H9 (cell line): Measurements from ENCODE around the gene COMP. TPM values are rescaled to one million over a fixed set of nuclear protein-coding genes. Genes with fewer than 3 reads are reported as not detected.
"Not testable (repeated sequence)": the region's sequence is repeated elsewhere in the genome, so short reads cannot be mapped to it uniquely, and the experiment has no call there.

ENCODE experiments used
- DNase-seq: peaks from one replicate; pipeline ENCODE4 v3.0.0-alpha.2; 2017
- H2AFZ ChIP-seq: one replicate; pipeline ENCODE4 v1.6.1; 2013; ENCODE audit warnings: mild to moderate bottlenecking, low read length, control low read depth, moderate library complexity
- H2AK5ac ChIP-seq: 2 replicates; pipeline ENCODE4 v1.6.1; 2013; ENCODE audit warnings: low read length, control low read depth, mixed read lengths; ENCODE audit not compliant: insufficient read length
- H2BK120ac ChIP-seq: one replicate; pipeline ENCODE4 v1.6.1; 2013; ENCODE audit warnings: low read depth, mild to moderate bottlenecking, low read length, control low read depth, inconsistent platforms; ENCODE audit not compliant: poor library complexity, severe bottlenecking
- H2BK12ac ChIP-seq: 2 replicates; pipeline ENCODE4 v1.6.1; 2013; ENCODE audit warnings: low read length, control low read depth, mixed read lengths, low read depth; ENCODE audit not compliant: insufficient read length
- H2BK15ac ChIP-seq: 2 replicates; pipeline ENCODE4 v1.6.1; 2013; ENCODE audit warnings: low read depth, low read length, control low read depth
- H2BK20ac ChIP-seq: one replicate; pipeline ENCODE4 v1.6.1; 2013; ENCODE audit warnings: low read depth, mild to moderate bottlenecking, low read length, control low read depth, inconsistent platforms; ENCODE audit not compliant: poor library complexity, severe bottlenecking
- H2BK5ac ChIP-seq: 2 replicates; pipeline ENCODE4 v1.6.1; 2013; ENCODE audit warnings: low read length, control low read depth, mixed read lengths; ENCODE audit not compliant: insufficient read length
- H3K14ac ChIP-seq: 2 replicates; pipeline ENCODE4 v1.6.1; 2013; ENCODE audit warnings: low read length, control low read depth; ENCODE audit not compliant: insufficient read depth
- H3K18ac ChIP-seq: 2 replicates; pipeline ENCODE4 v1.6.1; 2013; ENCODE audit warnings: low read depth, mild to moderate bottlenecking, mixed read lengths, low read length, control low read depth; ENCODE audit not compliant: insufficient read length
- H3K23ac ChIP-seq: 2 replicates; pipeline ENCODE4 v1.6.1; 2013; ENCODE audit warnings: low read length, control low read depth, mixed read lengths, low read depth; ENCODE audit not compliant: insufficient read length
- H3K23me2 ChIP-seq: 2 replicates; pipeline ENCODE4 v1.6.1; 2013; ENCODE audit warnings: low read depth, mild to moderate bottlenecking, mixed read lengths, low read length, control low read depth; ENCODE audit not compliant: insufficient read length, poor library complexity, severe bottlenecking
- H3K27ac ChIP-seq: 2 replicates; pipeline ENCODE4 v1.5.1; 2013; ENCODE audit warnings: low read length, control low read depth, mixed read lengths, low read depth; ENCODE audit not compliant: insufficient read length
- H3K27me3 ChIP-seq: 2 replicates; pipeline ENCODE4 v1.6.1; 2013; ENCODE audit warnings: low read length, control low read depth, inconsistent platforms; ENCODE audit not compliant: insufficient read depth
- H3K4ac ChIP-seq: 2 replicates; pipeline ENCODE4 v1.6.1; 2013; ENCODE audit warnings: low read depth, mild to moderate bottlenecking, control low read depth, inconsistent platforms, low read length, moderate library complexity
- H3K4me1 ChIP-seq: 2 replicates; pipeline ENCODE4 v1.6.1; 2013; ENCODE audit warnings: low read length, control low read depth, inconsistent platforms; ENCODE audit not compliant: insufficient read depth
- H3K4me2 ChIP-seq: 2 replicates; pipeline ENCODE4 v1.6.1; 2013; ENCODE audit warnings: low read length, control low read depth, mixed read lengths; ENCODE audit not compliant: insufficient read length, insufficient read depth
- H3K56ac ChIP-seq: 2 replicates; pipeline ENCODE4 v1.6.1; 2013; ENCODE audit warnings: low read depth, mild to moderate bottlenecking, mixed read lengths, low read length, control low read depth; ENCODE audit not compliant: insufficient read length
- H3K79me1 ChIP-seq: 2 replicates; pipeline ENCODE4 v1.6.1; 2013; ENCODE audit warnings: low read depth, mild to moderate bottlenecking, moderate library complexity, low read length, control low read depth, inconsistent platforms; ENCODE audit not compliant: insufficient read depth, poor library complexity, severe bottlenecking
- H3K79me2 ChIP-seq: 2 replicates; pipeline ENCODE4 v1.6.1; 2013; ENCODE audit warnings: low read length, control low read depth, inconsistent platforms; ENCODE audit not compliant: insufficient read depth
- H3K9ac ChIP-seq: 2 replicates; pipeline ENCODE4 v1.6.1; 2013; ENCODE audit warnings: low read length, control low read depth, mixed read lengths; ENCODE audit not compliant: insufficient read length; ENCODE audit errors: extremely low read depth
- H3K9me3 ChIP-seq: one replicate; pipeline ENCODE4 v1.6.1; 2013; ENCODE audit warnings: low read depth, low read length, inconsistent platforms; ENCODE audit not compliant: control insufficient read depth
- H3T11ph ChIP-seq: one replicate; pipeline ENCODE4 v1.6.1; 2013; ENCODE audit warnings: mild to moderate bottlenecking, low read length, control low read depth, inconsistent platforms
- H4K20me1 ChIP-seq: one replicate; pipeline ENCODE4 v1.6.1; 2013; ENCODE audit not compliant: control insufficient read depth, insufficient read length, insufficient read depth
- H4K5ac ChIP-seq: 2 replicates; pipeline ENCODE4 v1.6.1; 2013; ENCODE audit warnings: low read depth, mild to moderate bottlenecking, mixed read lengths, low read length, control low read depth; ENCODE audit not compliant: insufficient read length
- H4K8ac ChIP-seq: replicated peaks from 2 replicates; pipeline ENCODE4 v1.6.1; 2013; ENCODE audit warnings: low read length, control low read depth, mixed read lengths, low read depth; ENCODE audit not compliant: insufficient read length
- H4K91ac ChIP-seq: 2 replicates; pipeline ENCODE4 v1.6.1; 2013; ENCODE audit warnings: low read depth, mild to moderate bottlenecking, moderate library complexity, mixed read lengths, low read length, control low read depth; ENCODE audit not compliant: insufficient read length
- H3K27ac Mint-ChIP-seq, 3 experiments: 2 replicates in 2 of 3; 3 replicates in 1 of 3; pipeline ENCODE4 v1.8.0; 2020 to 2021; ENCODE audit warnings: mixed read lengths in 3 of 3, mild to moderate bottlenecking in 1 of 3, moderate library complexity in 1 of 3
- H3K27me3 Mint-ChIP-seq: 2 replicates; pipeline ENCODE4 v1.8.0; 2021; ENCODE audit warnings: low read depth, mild to moderate bottlenecking, moderate library complexity, mixed read lengths
- H3K36me3 Mint-ChIP-seq, 3 experiments: 2 replicates in 2 of 3; 3 replicates in 1 of 3; pipeline ENCODE4 v1.8.0; 2020 to 2021; ENCODE audit warnings: low read depth in 3 of 3, mixed read lengths in 3 of 3; ENCODE audit not compliant: insufficient read depth in 1 of 3
- H3K4me1 Mint-ChIP-seq, 2 experiments: 2 replicates each; pipeline ENCODE4 v1.8.0; 2020; ENCODE audit warnings: mixed read lengths in 2 of 2
- H3K4me3 Mint-ChIP-seq, 2 experiments: 2 replicates in 1 of 2; 3 replicates in 1 of 2; pipeline ENCODE4 v1.8.0; 2020 to 2021; ENCODE audit warnings: mild to moderate bottlenecking in 2 of 2, mixed read lengths in 2 of 2, moderate library complexity in 1 of 2
- H3K9me3 Mint-ChIP-seq, 2 experiments: 2 replicates in 1 of 2; 3 replicates in 1 of 2; pipeline ENCODE4 v1.8.0; 2020; ENCODE audit warnings: mild to moderate bottlenecking in 2 of 2, mixed read lengths in 2 of 2, moderate library complexity in 1 of 2
- CTCF ChIP-seq: fragments of 200-600 bp; sonication (generic); conservative IDR thresholded peaks from 3 replicates; pipeline ENCODE4 v1.8.0; 2021; ENCODE audit warnings: antibody characterized with exemption, mild to moderate bottlenecking
- WGBS: extraction: QIAGEN DNeasy Blood & Tissue Kit; methylation state at CpG from one replicate; pipeline ENCODE4 v1.1.7; 2013; ENCODE audit warnings: missing lambda C conversion rate, low lambda C conversion rate, mixed read lengths; ENCODE audit not compliant: insufficient read length; ENCODE audit errors: extremely low coverage; 5-methylcytosine and 5-hydroxymethylcytosine counted together
- total RNA-seq: library from RNA; stranded (reverse); gene quantifications from 2 replicates; pipeline ENCODE4 v1.2.1, GENCODE V29; 2021

The COMP gene
- total RNA-seq, 1 experiment from 2014 or later: 0.15 TPM

GRCh38 chr19:18817574-18817973 lies 26.5 kb upstream of the COMP start:
- Histone ChIP-seq H2AFZ (no peak overlapping the region), H3K9me3 (no peaks in the 10 kb centered on the region), H2BK120ac (no peak overlapping the region), H2BK5ac (no peak overlapping the region), H3K9ac (no peak overlapping the region), H3K4me2 (no peak overlapping the region), H3K79me2 (no peaks in the 10 kb centered on the region), H2BK12ac (no peak overlapping the region), H3K23ac (no peak overlapping the region), H2BK20ac (no peak overlapping the region), H3K56ac (no peak overlapping the region), H3T11ph (no peak overlapping the region), H3K18ac (no peak overlapping the region), H2AK5ac (no peak overlapping the region), H3K4ac (no peak overlapping the region), H4K8ac (no peak overlapping the region), H3K79me1 (no peaks in the 10 kb centered on the region), H3K23me2 (no peaks in the 10 kb centered on the region), H4K5ac (no peak overlapping the region), H4K20me1 (no peaks in the 10 kb centered on the region), H2BK15ac (no peak overlapping the region), H4K91ac (no peak overlapping the region), H3K27me3 (no peaks in the 10 kb centered on the region; the same call in 1 of the 2 replicates), H3K14ac (no peak overlapping the region), H3K4me1 (no peaks in the 10 kb centered on the region), H3K27ac (no peak overlapping the region)
- no CpG with 5 or more reads among the region's 9 CpGs for WGBS
- H3K4me1 Mint-ChIP-seq: no peaks in the 10 kb centered on the region
- no peak for DNase-seq
- no peaks in the 10 kb centered on the region for H3K9me3 Mint-ChIP-seq
- peaks cover 84% of the 10 kb centered on the region for H3K27me3 Mint-ChIP-seq
- TF ChIP-seq CTCF: no peak
- no peak overlapping the region for H3K4me3 Mint-ChIP-seq
- no peak overlapping the region for H3K27ac Mint-ChIP-seq
- no peaks in the 10 kb centered on the region for H3K36me3 Mint-ChIP-seq

- not testable (repeated sequence) for H2BK15ac ChIP-seq, H2BK5ac ChIP-seq, H3K27ac ChIP-seq, H3K9me3 Mint-ChIP-seq, H3K79me1 ChIP-seq, H3K36me3 Mint-ChIP-seq, H3K4me1 ChIP-seq, H3K18ac ChIP-seq, H3K4me1 Mint-ChIP-seq, H3K9me3 ChIP-seq, H2BK120ac ChIP-seq, H3K23me2 ChIP-seq, H2BK12ac ChIP-seq, H4K91ac ChIP-seq, H4K8ac ChIP-seq, H3K27me3 ChIP-seq, H3K27ac Mint-ChIP-seq, H3K4me3 Mint-ChIP-seq, H3K56ac ChIP-seq, H3K23ac ChIP-seq, H3T11ph ChIP-seq, H2BK20ac ChIP-seq, H3K79me2 ChIP-seq, DNase-seq, H4K20me1 ChIP-seq, H2AFZ ChIP-seq, H3K9ac ChIP-seq, H3K4ac ChIP-seq, H4K5ac ChIP-seq, H3K4me2 ChIP-seq, H2AK5ac ChIP-seq, H3K14ac ChIP-seq
- peaks cover 88% of the 10 kb centered on the region for H3K27me3 Mint-ChIP-seq
- WGBS: no CpG with 5 or more reads among the region's 4 CpGs
Observed at GRCh38 chr19:18816645-18817044, 25.5 kb upstream of the COMP start.
